ENCODE data around the gene NPBWR2.

DNA sequence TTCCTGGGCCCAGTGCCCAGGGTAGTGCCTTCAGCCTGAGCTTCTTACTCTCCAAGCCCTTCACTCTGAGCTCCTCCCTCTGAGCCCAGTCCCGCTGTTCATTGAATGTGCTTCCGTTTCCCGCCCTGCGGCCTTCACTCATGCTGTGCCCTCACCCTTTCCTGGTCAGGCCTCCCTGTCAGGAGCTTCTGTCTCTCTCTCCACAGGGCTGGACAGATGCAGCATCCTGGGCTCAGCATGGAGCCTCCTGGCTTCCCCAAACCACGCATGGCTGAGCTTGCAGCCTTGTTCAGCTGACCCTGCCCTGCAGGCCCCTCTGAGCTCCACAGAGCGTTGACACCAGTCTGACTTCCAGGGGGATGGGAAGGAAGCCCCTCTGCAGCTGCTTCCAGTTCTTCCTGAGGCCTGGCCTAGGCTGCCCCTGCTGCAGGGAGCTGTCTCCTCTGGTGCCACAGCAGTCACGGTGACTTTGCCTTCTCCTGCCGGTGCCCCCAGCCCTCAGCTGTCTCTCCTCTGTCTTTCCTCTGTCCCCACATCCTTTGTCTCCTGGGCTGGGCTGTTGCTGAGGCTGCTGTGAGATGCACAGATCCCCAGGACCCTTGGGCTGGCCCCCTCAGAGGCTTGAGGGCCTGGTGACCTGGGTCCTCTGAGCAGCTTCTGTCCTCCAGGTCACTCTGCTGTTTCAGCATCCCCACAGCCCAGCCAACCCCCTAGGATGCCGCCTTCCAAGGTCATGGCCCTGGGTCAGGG is 48.9 kb upstream of the NPBWR2 start:
- TF ChIP-seq CTCF (IDR thresholded peaks at IDR 0.05) = no peak
- TF ChIP-seq POLR2A (IDR thresholded peaks at IDR 0.05) = no peak

All from lower leg skin (tissue), 3 donors.